Prostate gland (tissue), 2 donors: ENCODE measurements around the gene HBZ.

ENCODE experiments used
- POLR2A ChIP-seq: fragments of 450-650 bp; IDR thresholded peaks from one replicate; pipeline ENCODE4 v1.6.1; 2016; ENCODE audit warnings: antibody characterized with exemption, mild to moderate bottlenecking
- TF ChIP-seq, protein P1 (sequence below), 4 experiments: fragments of 200-600 bp in 2 of 4; fragments of 450-650 bp in 2 of 4; sonication (generic) in 2 of 4; IDR thresholded peaks; 1 replicate in 3 of 4; 2 replicates in 1 of 4; pipeline ENCODE4 v1.5.1; 2016 to 2019; ENCODE audit warnings: antibody characterized with exemption in 4 of 4, mild to moderate bottlenecking in 2 of 4, moderate library complexity in 2 of 4

DNA sequence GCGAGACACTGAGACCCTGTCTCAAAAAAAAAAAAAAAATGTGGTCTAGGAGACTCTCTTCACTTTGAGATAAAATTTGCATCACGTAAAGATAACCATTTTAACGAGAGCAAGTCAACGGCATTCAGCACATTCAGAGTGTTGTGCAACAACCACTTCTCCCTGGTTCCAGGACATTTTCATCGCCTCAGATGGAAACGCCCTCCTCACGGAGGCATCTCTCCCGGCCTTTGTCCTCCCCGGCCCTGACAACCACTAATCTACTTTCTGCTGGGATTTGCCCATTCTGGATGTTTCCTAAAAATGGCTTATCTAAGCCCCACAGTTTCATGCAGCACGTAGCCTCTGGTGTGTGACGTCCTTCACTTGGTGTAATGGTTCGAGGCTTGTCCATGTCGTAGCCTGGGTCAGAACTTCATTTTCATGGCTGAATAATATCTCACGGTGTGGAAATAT lies 7.6 kb upstream of the HBZ start:
- no peak for TF ChIP-seq POLR2A
- TF ChIP-seq, protein P1, sequence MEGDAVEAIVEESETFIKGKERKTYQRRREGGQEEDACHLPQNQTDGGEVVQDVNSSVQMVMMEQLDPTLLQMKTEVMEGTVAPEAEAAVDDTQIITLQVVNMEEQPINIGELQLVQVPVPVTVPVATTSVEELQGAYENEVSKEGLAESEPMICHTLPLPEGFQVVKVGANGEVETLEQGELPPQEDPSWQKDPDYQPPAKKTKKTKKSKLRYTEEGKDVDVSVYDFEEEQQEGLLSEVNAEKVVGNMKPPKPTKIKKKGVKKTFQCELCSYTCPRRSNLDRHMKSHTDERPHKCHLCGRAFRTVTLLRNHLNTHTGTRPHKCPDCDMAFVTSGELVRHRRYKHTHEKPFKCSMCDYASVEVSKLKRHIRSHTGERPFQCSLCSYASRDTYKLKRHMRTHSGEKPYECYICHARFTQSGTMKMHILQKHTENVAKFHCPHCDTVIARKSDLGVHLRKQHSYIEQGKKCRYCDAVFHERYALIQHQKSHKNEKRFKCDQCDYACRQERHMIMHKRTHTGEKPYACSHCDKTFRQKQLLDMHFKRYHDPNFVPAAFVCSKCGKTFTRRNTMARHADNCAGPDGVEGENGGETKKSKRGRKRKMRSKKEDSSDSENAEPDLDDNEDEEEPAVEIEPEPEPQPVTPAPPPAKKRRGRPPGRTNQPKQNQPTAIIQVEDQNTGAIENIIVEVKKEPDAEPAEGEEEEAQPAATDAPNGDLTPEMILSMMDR (IDR thresholded peaks at IDR 0.05), result no peak
